Heart left ventricle (tissue), 16 donors: ENCODE data around the gene TGFBR2. TPM values are rescaled to one million over a fixed set of nuclear protein-coding genes. Genes with fewer than 3 reads are reported as not detected.
A peak's percentile ranks its signal among the peaks of the same experiment; 100 is the strongest.

ENCODE experiments used
- ATAC-seq, 4 donors: fragments of 200-7000 bp; cut with Tn5 transposase; one replicate each; pipeline ENCODE4 v1.9.1; 2020 to 2022; ENCODE audit warnings: moderate library complexity in 4 of 4, mild to moderate bottlenecking in 3 of 4, moderate number of reproducible peaks in 1 of 4
- DNase-seq, 5 donors: peaks; one replicate each; pipeline ENCODE4 v3.0.0-alpha.2; 2020
- H3K27ac ChIP-seq, 12 donors: fragments of 200-600 bp; sonication (generic) in 4 of 12; one replicate each; pipeline versions ENCODE4 v1.5.0 to v1.8.0; 2016 to 2022; ENCODE audit warnings: mild to moderate bottlenecking in 2 of 12
- H3K27me3 ChIP-seq, 9 donors: fragments of 200-600 bp; sonication (generic) in 2 of 9; one replicate each; pipeline versions ENCODE4 v1.5.1 to v1.8.0; 2016 to 2022; ENCODE audit warnings: mild to moderate bottlenecking in 3 of 9
- H3K36me3 ChIP-seq, 9 donors: fragments of 200-600 bp; sonication (generic) in 2 of 9; one replicate each; pipeline versions ENCODE4 v1.5.0 to v1.8.0; 2018 to 2022; ENCODE audit warnings: mild to moderate bottlenecking in 2 of 9
- H3K4me1 ChIP-seq, 12 donors: fragments of 200-600 bp; sonication (generic) in 4 of 12; one replicate each; pipeline versions ENCODE4 v1.5.0 to v1.8.0; 2016 to 2022; ENCODE audit warnings: mild to moderate bottlenecking in 3 of 12
- H3K4me3 ChIP-seq, 12 donors: fragments of 200-600 bp; sonication (generic) in 4 of 12; one replicate each; pipeline versions ENCODE4 v1.5.0 to v1.8.0; 2017 to 2022; ENCODE audit warnings: mild to moderate bottlenecking in 9 of 12, moderate library complexity in 4 of 12
- H3K9me3 ChIP-seq, 12 donors: fragments of 200-600 bp; sonication (generic) in 4 of 12; one replicate each; pipeline versions ENCODE4 v1.5.0 to v1.8.0; 2016 to 2022; ENCODE audit warnings: mild to moderate bottlenecking in 1 of 12
- CTCF ChIP-seq, 12 donors: fragments of 200-600 bp; sonication (generic) in 4 of 12; IDR thresholded peaks; one replicate each; pipeline versions ENCODE4 v1.5.0 to v1.8.0; 2018 to 2022; ENCODE audit warnings: antibody characterized with exemption in 12 of 12, mild to moderate bottlenecking in 5 of 12
- POLR2A ChIP-seq, 2 donors: fragments of 450-650 bp; IDR thresholded peaks; one replicate each; pipeline ENCODE4 v1.6.1; 2017; ENCODE audit warnings: antibody characterized with exemption in 2 of 2, mild to moderate bottlenecking in 2 of 2, moderate library complexity in 2 of 2
- WGBS, 4 donors: extraction: QIAGEN DNeasy Blood & Tissue Kit in 2 of 4; methylation state at CpG; one replicate each; pipeline versions ENCODE4 v1.1.5 to v1.1.7; 2013 to 2018; 5-methylcytosine and 5-hydroxymethylcytosine counted together
- intact Hi-C, 10 donors: fragments of 100-400 bp; cut with DNase I; formaldehyde crosslinking; loops; one replicate each; pipeline versions ENCODE4 v1.11.1 to v1.14.2; 2022
- polyA plus RNA-seq, 2 donors: library from polyadenylated mRNA; stranded (reverse); fragments of 200-250 nt; gene quantifications; one replicate each; pipeline ENCODE4 v1.2.3, GENCODE V29; 2013
- total RNA-seq, 9 donors: library from RNA; depleted of rRNA in 2 of 9; stranded (reverse); fragments of >200 nt in 2 of 9; fragmentation: NEBNext Ultra II Directional in 3 of 9; extraction: Animal tissue kit (Norgen Biotek cat#: 25700) in 3 of 9; gene quantifications; one replicate each; pipeline versions ENCODE4 v1.1.0 to v1.2.4, GENCODE V29; 2016 to 2023
- donor health status: ischemic (EF 13 %, LVEDD 7.1; RV severe dilation, severe dysfunction).
- donor health status: healthy with polysubstance abuse.
- donor health status: DM: no; HTN: yes; CAD: no.
- donor health status: DM: no; HTN: no; CAD: no.
- donor health status: ischemic (EF 25% LVEDD 6.9; RV normal size, moderate dysfunction).
- donor health status: ischemic (EF 25% LVEDD 5.7; RV mildly dilated, moderate dysfunction).
- donor health status: healthy.
- donor health status: DM: yes; HTN: yes; CAD: no.
- donor health status: ischemic (EF 35%, LVEDD 5.7; RV mildly dilated, moderate dysfunction).
- donor health status: nonischemic (EF 11% LVEDD 7.7; RV severe dilation, severe dysfunction).
- donor health status: DM: yes; HTN: yes; CAD: no.
- donor health status: PGD.
- donor health status: ischemic (EF 29% LVEDD 5.4; RV normal size, mild dysfunction).
- donor health status: nonischemic (EF 23%, LVEDD 6.1; RV moderate dilation, normal function).

Gene TGFBR2
- total and polyA plus RNA-seq, 11 donors: 13.8 to 217 (median 143) TPM

- Histone ChIP-seq H3K9me3 (no peaks in the 10 kb centered on the region), H3K27me3 (no peaks in the 10 kb centered on the region), H3K36me3 (peaks cover 0 to 94% (median 42%) of the 10 kb centered on the region in 9 donors), H3K4me1 (peaks cover 10 to 100% (median 92%) of the 10 kb centered on the region in 12 donors), H3K4me3 (no peak overlapping the region), H3K27ac (peak overlapping the region in 3 of 12 donors; percentile 17 to 80 (median 36))
- TF ChIP-seq POLR2A (IDR thresholded peaks at IDR 0.05) (no peak), CTCF (IDR thresholded peaks at IDR 0.05) (no peak)
- WGBS, 4 donors: 32 to 65% (median 51%) methylated on average over 2 of the region's 2 CpGs
- no peak for ATAC-seq
- DNase-seq: no peak
- intact Hi-C loops: loop anchor here in 3 of 10 donors (5.0 to 10.0 kb wide), 4 partner anchors 79 to 342 kb away; partner anchors contain the start of gene TGFBR2 (in 1 of the 3)
Observed at GRCh38 chr3:30686799-30687198, 80.4 kb downstream of the TGFBR2 start.

DNA sequence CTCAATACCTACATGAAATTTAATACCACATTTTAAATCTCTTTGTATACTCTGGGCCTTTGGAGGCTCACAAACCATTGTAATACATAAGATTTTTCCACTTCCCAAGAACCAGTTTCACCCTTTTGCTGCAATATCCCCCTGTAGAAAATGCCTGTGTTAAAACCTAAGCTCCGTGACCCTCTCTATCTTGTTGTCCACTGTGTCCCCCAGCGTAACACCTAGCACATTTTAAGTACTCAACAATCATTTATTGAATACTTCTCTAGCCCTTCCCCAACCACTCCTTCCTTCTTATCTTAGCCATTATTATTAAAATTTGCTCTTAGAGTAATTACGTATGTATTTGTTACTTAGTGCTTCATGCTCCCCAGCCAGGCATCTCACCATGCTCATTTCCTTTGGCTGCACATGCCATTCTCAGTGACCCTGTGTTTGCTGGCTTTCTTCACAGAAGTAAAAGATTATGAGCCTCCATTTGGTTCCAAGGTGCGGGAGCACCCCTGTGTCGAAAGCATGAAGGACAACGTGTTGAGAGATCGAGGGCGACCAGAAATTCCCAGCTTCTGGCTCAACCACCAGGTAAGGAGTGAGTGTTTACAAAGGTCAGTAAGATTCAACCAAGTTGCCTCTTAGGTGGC is 81.6 kb downstream of the TGFBR2 start:
- TF ChIP-seq POLR2A (IDR thresholded peaks at IDR 0.05) (no peak), CTCF (IDR thresholded peaks at IDR 0.05) (no peak)
- Histone ChIP-seq H3K9me3 (no peaks in the 10 kb centered on the region), H3K27me3 (no peaks in the 10 kb centered on the region), H3K4me1 (peaks cover 10 to 100% (median 85%) of the 10 kb centered on the region in 12 donors), H3K36me3 (peaks cover 0 to 100% (median 55%) of the 10 kb centered on the region in 9 donors), H3K4me3 (no peak overlapping the region), H3K27ac (peak overlapping the region; percentile 26 to 81 (median 66))
- ATAC-seq: no peak
- 70 to 85% (median 80%) methylated on average over 8 of the region's 8 CpGs for WGBS, 4 donors
- intact Hi-C loops: loop anchor here in 4 of 10 donors (2.0 to 10.0 kb wide), 5 partner anchors 81 to 343 kb away; partner anchors contain the start of gene TGFBR2 (in 1 of the 4)
- no peak for DNase-seq

DNA sequence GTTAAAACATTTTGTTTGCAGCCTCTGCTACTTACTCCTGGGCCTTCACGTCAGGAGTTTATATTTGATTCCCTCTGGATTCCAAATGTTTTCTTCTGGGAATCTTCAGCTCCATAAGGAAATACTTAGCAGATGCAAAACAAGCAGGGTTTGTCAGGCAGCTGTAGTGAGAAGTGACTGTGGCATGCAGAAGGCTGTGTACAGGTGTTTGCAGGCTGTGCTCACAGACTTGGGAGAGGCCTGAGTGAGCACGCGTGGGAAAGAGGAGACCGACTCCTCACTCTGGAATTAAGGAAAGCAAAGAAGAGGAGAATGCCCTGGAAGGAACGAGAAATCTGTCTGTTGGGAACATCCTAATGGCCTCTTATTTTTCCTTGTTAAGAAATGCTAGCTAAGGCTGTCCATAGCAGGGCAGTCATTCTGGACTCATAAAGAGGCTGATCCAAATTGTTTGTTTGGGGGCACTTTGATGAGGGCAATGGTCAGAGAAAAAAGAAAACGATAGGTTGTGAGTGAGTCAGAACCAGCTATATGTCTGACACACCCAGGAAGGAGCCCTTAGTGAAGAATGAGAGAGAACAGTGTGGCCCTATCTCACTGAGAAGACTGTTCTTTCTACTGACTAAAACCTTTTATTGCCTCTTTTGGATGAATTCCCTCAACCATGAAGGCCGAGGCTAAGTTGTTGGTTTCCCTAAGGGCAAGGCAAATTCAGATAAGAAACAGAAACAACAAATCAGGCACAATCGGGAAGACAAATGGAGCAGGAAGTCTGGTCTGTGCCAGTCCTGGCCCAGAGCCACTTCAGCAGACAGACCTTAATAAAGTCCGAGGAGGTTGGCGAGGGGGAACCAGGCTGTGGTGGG is 82.6 kb downstream of the TGFBR2 start:
- no peaks in the 10 kb centered on the region for H3K27me3 ChIP-seq
- DNase-seq (peak in 4 of 5 donors; percentile 32 to 50 (median 44)), ATAC-seq (peak; percentile 6 to 42 (median 39))
- TF ChIP-seq POLR2A (IDR thresholded peaks at IDR 0.05) (no peak), CTCF (IDR thresholded peaks at IDR 0.05) (no peak)
- peak overlapping the region; percentile 26 to 81 (median 66) for H3K27ac ChIP-seq
- no peaks in the 10 kb centered on the region for H3K9me3 ChIP-seq
- 29 to 41% (median 36%) methylated on average over 10 of the region's 10 CpGs for WGBS, 4 donors
- intact Hi-C loops: loop anchor here in 4 of 10 donors (2.0 to 10.0 kb wide), 5 partner anchors 82 to 344 kb away; partner anchors contain the start of gene TGFBR2 (in 1 of the 4)
- H3K4me3 ChIP-seq: no peak overlapping the region
- H3K4me1 ChIP-seq: peaks cover 7 to 99% (median 83%) of the 10 kb centered on the region in 12 donors
- H3K36me3 ChIP-seq: peaks cover 0 to 100% (median 57%) of the 10 kb centered on the region in 9 donors
